22Rv1 (cell line): Measurements from ENCODE around the gene ARHGEF40.

ENCODE experiments used
- ZFX ChIP-seq: fragments of 450-650 bp; IDR thresholded peaks from 2 replicates; pipeline ENCODE4 v1.6.1; 2017; ENCODE audit warnings: antibody characterized with exemption, borderline replicate concordance
- TF ChIP-seq, protein P1 (sequence below): fragments of 450-650 bp; IDR thresholded peaks from 2 replicates; pipeline ENCODE4 v1.5.1; 2017; ENCODE audit warnings: mild to moderate bottlenecking

DNA sequence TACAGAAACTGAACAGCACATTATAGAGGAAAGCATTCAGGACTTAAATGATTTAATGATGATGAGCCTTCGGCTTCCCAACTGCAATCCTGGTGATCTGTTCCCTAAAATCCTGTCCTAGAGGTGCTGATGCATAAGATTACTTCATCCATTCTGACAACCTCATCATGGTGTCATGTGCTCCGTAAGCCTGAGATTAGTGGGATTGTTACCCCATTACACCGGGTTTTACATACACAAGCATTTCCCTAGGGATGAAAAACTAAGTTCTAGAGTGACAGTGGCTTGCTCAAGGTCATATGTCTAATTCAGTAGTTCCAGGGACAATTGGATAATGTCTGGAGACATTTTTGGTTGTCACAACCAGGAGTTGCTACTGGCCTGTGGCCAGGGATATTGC is 32.9 kb upstream of the ARHGEF40 start:
- TF ChIP-seq, protein P1, sequence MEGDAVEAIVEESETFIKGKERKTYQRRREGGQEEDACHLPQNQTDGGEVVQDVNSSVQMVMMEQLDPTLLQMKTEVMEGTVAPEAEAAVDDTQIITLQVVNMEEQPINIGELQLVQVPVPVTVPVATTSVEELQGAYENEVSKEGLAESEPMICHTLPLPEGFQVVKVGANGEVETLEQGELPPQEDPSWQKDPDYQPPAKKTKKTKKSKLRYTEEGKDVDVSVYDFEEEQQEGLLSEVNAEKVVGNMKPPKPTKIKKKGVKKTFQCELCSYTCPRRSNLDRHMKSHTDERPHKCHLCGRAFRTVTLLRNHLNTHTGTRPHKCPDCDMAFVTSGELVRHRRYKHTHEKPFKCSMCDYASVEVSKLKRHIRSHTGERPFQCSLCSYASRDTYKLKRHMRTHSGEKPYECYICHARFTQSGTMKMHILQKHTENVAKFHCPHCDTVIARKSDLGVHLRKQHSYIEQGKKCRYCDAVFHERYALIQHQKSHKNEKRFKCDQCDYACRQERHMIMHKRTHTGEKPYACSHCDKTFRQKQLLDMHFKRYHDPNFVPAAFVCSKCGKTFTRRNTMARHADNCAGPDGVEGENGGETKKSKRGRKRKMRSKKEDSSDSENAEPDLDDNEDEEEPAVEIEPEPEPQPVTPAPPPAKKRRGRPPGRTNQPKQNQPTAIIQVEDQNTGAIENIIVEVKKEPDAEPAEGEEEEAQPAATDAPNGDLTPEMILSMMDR: no peak
- no peak for TF ChIP-seq ZFX
